H1 (cell line): Measurements from ENCODE around the gene FLT1. TPM values are rescaled to one million over a fixed set of nuclear protein-coding genes. Genes with fewer than 3 reads are reported as not detected.

ENCODE experiments used
- CTCF ChIA-PET: fragments of 300-600 bp; sonication (Branson Sonifier 250); formaldehyde crosslinking; loops from one replicate; lab custom pipeline; 2021; ENCODE audit not compliant: partially characterized antibody; lab: Charles Lee
- POLR2A ChIA-PET: fragments of 300-600 bp; sonication (Branson Sonifier 250); formaldehyde crosslinking; loops from one replicate; lab custom pipeline; 2021; ENCODE audit warnings: inconsistent platforms; ENCODE audit not compliant: partially characterized antibody; lab: Charles Lee
- DNase-seq, 2 experiments: peaks; one replicate each; pipeline versions ENCODE4 v3.0.0 to v3.0.0-alpha.2; 2010 to 2022; ENCODE audit warnings: low spot score in 2 of 2, low read depth in 1 of 2, mixed read lengths in 1 of 2
- FAIRE-seq: peaks from 2 replicates; lab custom pipeline; 2011; peaks lifted over from hg19 to GRCh38; lab: Jason Lieb, UNC
- H2AFZ ChIP-seq: 2 replicates; pipeline ENCODE4 v1.8.1; 2012; ENCODE audit warnings: low read length, inconsistent platforms
- H2AK5ac ChIP-seq: 2 replicates; pipeline ENCODE4 v1.6.1; 2013; ENCODE audit warnings: low read depth, low read length
- H2BK120ac ChIP-seq: replicated peaks from 2 replicates; pipeline ENCODE3; 2013; ENCODE audit warnings: low read depth, low read length, inconsistent platforms
- H2BK12ac ChIP-seq: 2 replicates; pipeline ENCODE4 v1.6.1; 2013; ENCODE audit warnings: low read depth, low read length
- H2BK15ac ChIP-seq: 2 replicates; pipeline ENCODE4 v1.6.1; 2013; ENCODE audit warnings: low read length
- H2BK20ac ChIP-seq: 2 replicates; pipeline ENCODE4 v1.6.1; 2013; ENCODE audit warnings: low read length
- H2BK5ac ChIP-seq: 2 replicates; pipeline ENCODE4 v1.6.1; 2013; ENCODE audit warnings: low read depth, low read length
- H3K14ac ChIP-seq: 2 replicates; pipeline ENCODE4 v1.6.1; 2013; ENCODE audit warnings: inconsistent platforms; ENCODE audit not compliant: insufficient read length
- H3K18ac ChIP-seq: 2 replicates; pipeline ENCODE4 v1.6.1; 2013; ENCODE audit warnings: low read length; ENCODE audit errors: extremely low read depth
- H3K23ac ChIP-seq: 2 replicates; pipeline ENCODE4 v1.6.1; 2013; ENCODE audit warnings: inconsistent platforms; ENCODE audit not compliant: insufficient read length
- H3K23me2 ChIP-seq: 2 replicates; pipeline ENCODE4 v1.6.1; 2013; ENCODE audit warnings: low read depth, low read length
- H3K27ac ChIP-seq: 2 replicates; pipeline ENCODE4 v1.6.1; 2011; ENCODE audit warnings: low read depth, low read length, inconsistent platforms
- H3K27me3 ChIP-seq, 4 experiments: replicated peaks in 1 of 4; 1 replicate in 1 of 4; 2 replicates in 3 of 4; pipeline versions ENCODE4 v1.6.1 to v1.8.1; 2011 to 2013; ENCODE audit warnings: low read length in 3 of 4, mild to moderate bottlenecking in 3 of 4, inconsistent platforms in 2 of 4, mixed read lengths in 2 of 4, moderate library complexity in 1 of 4; ENCODE audit not compliant: control insufficient read depth in 3 of 4, insufficient read depth in 3 of 4; ENCODE audit errors: extremely low read depth in 1 of 4
- H3K36me3 ChIP-seq, 4 experiments: 2 replicates each; pipeline versions ENCODE4 v1.6.1 to v1.8.1; 2011 to 2013; ENCODE audit warnings: mild to moderate bottlenecking in 4 of 4, low read length in 3 of 4, moderate library complexity in 2 of 4, control low read depth in 1 of 4, inconsistent platforms in 1 of 4; ENCODE audit not compliant: insufficient read depth in 4 of 4, control insufficient read depth in 2 of 4
- H3K4ac ChIP-seq: replicated peaks from 2 replicates; pipeline ENCODE3; 2013; ENCODE audit warnings: low read length, low read depth, mixed read lengths, inconsistent platforms; ENCODE audit not compliant: insufficient read length
- H3K4me1 ChIP-seq, 4 experiments: replicated peaks in 1 of 4; 1 replicate in 1 of 4; 2 replicates in 3 of 4; pipeline versions ENCODE4 v1.6.1 to v1.8.1; 2011 to 2013; ENCODE audit warnings: low read length in 3 of 4, inconsistent platforms in 2 of 4, mixed read lengths in 1 of 4; ENCODE audit not compliant: insufficient read depth in 4 of 4, control insufficient read depth in 3 of 4
- H3K4me2 ChIP-seq, 2 experiments: 2 replicates each; pipeline versions ENCODE4 v1.6.1 to v1.8.1; 2011 to 2013; ENCODE audit warnings: low read depth in 2 of 2, low read length in 2 of 2, control low read depth in 1 of 2, inconsistent platforms in 1 of 2, mild to moderate bottlenecking in 1 of 2; ENCODE audit not compliant: insufficient read depth in 1 of 2
- H3K4me3 ChIP-seq, 4 experiments: fragments of 200-600, 300-600 bp in 1 of 4; sonication (generic), shearing (Covaris generic), sonication (Bioruptor Twin) in 1 of 4; 2 replicates each; pipeline versions ENCODE4 v1.5.1 to v1.8.1; 2011 to 2016; ENCODE audit warnings: low read length in 4 of 4, low read depth in 3 of 4, control low read depth in 2 of 4, inconsistent platforms in 2 of 4, mild to moderate bottlenecking in 2 of 4, mixed read lengths in 1 of 4, moderate library complexity in 1 of 4; ENCODE audit not compliant: insufficient read depth in 2 of 4; ENCODE audit errors: extremely low read depth in 1 of 4
- H3K56ac ChIP-seq: replicated peaks from 2 replicates; pipeline ENCODE3; 2013; ENCODE audit warnings: low read depth, mild to moderate bottlenecking, mixed read lengths, low read length, inconsistent platforms; ENCODE audit not compliant: insufficient read length
- H3K79me1 ChIP-seq: 2 replicates; pipeline ENCODE4 v1.6.1; 2013; ENCODE audit warnings: low read depth, low read length, control low read depth
- H3K79me2 ChIP-seq, 2 experiments: 2 replicates each; pipeline versions ENCODE4 v1.6.1 to v1.8.1; 2012 to 2013; ENCODE audit warnings: low read length in 2 of 2, mild to moderate bottlenecking in 2 of 2, inconsistent platforms in 1 of 2; ENCODE audit not compliant: insufficient read depth in 2 of 2, control insufficient read depth in 1 of 2
- H3K9ac ChIP-seq, 4 experiments: replicated peaks in 1 of 4; 1 replicate in 1 of 4; 2 replicates in 3 of 4; pipeline versions ENCODE4 v1.6.1 to v1.8.1; 2011 to 2013; ENCODE audit warnings: low read depth in 3 of 4, low read length in 3 of 4, control low read depth in 2 of 4, mild to moderate bottlenecking in 2 of 4, moderate library complexity in 2 of 4, inconsistent platforms in 1 of 4; ENCODE audit errors: extremely low read depth in 1 of 4
- H3K9me3 ChIP-seq, 2 experiments: 2 replicates each; pipeline versions ENCODE4 v1.6.1 to v1.8.1; 2012 to 2013; ENCODE audit warnings: mild to moderate bottlenecking in 2 of 2, moderate library complexity in 2 of 2, control low read depth in 1 of 2, inconsistent platforms in 1 of 2, low read depth in 1 of 2, low read length in 1 of 2, mixed read lengths in 1 of 2; ENCODE audit not compliant: insufficient read depth in 2 of 2
- H4K20me1 ChIP-seq, 2 experiments: replicated peaks in 1 of 2; 2 replicates each; pipeline versions ENCODE3 to v1.8.1; 2011 to 2013; ENCODE audit warnings: inconsistent platforms in 2 of 2, low read length in 2 of 2, mild to moderate bottlenecking in 1 of 2; ENCODE audit not compliant: insufficient read depth in 2 of 2, control insufficient read depth in 1 of 2
- H4K5ac ChIP-seq: 2 replicates; pipeline ENCODE4 v1.6.1; 2013; ENCODE audit warnings: low read length, low read depth, mixed read lengths, inconsistent platforms; ENCODE audit not compliant: insufficient read length
- H4K8ac ChIP-seq: 2 replicates; pipeline ENCODE4 v1.8.0; 2013; ENCODE audit warnings: mild to moderate bottlenecking, moderate library complexity, low read length, inconsistent platforms; ENCODE audit not compliant: insufficient read depth; ENCODE audit errors: extremely low read depth
- H4K91ac ChIP-seq: replicated peaks from 2 replicates; pipeline ENCODE3; 2013; ENCODE audit warnings: low read length, mixed read lengths, inconsistent platforms; ENCODE audit not compliant: insufficient read length
- BCL11A ChIP-seq, 2 experiments: IDR thresholded peaks; one replicate each; pipeline ENCODE4 v1.6.1; 2011; ENCODE audit warnings: low read depth in 2 of 2, low read length in 2 of 2, mild to moderate bottlenecking in 2 of 2
- CHD1 ChIP-seq: IDR thresholded peaks from 2 replicates; pipeline ENCODE4 v1.6.1; 2012; ENCODE audit warnings: low read depth, low read length, improper control_type of control experiment
- CTCF ChIP-seq, 3 experiments: IDR thresholded peaks; 1 replicate in 2 of 3; 2 replicates in 1 of 3; pipeline versions ENCODE4 v1.5.1 to v1.6.1; 2011; ENCODE audit warnings: low read length in 3 of 3, mild to moderate bottlenecking in 3 of 3, inconsistent platforms in 2 of 3, low read depth in 1 of 3, moderate library complexity in 1 of 3; ENCODE audit not compliant: insufficient read depth in 1 of 3; ENCODE audit errors: control extremely low read depth in 1 of 3
- E2F6 ChIP-seq: IDR thresholded peaks from 2 replicates; pipeline ENCODE4 v1.6.1; 2012; ENCODE audit warnings: inconsistent platforms
- EP300 ChIP-seq, 2 experiments: IDR thresholded peaks; 1 replicate in 1 of 2; 2 replicates in 1 of 2; pipeline ENCODE4 v1.6.1; 2011 to 2012; ENCODE audit warnings: low read depth in 2 of 2, low read length in 2 of 2, mild to moderate bottlenecking in 2 of 2, borderline replicate concordance in 1 of 2, inconsistent platforms in 1 of 2, moderate library complexity in 1 of 2
- HDAC6 ChIP-seq: IDR thresholded peaks from one replicate; pipeline ENCODE4 v1.7.1; 2012; ENCODE audit warnings: low read depth, mild to moderate bottlenecking, inconsistent platforms, low read length, moderate library complexity
- KDM4A ChIP-seq: IDR thresholded peaks from one replicate; pipeline ENCODE4 v1.7.1; 2012; ENCODE audit warnings: low read depth, mild to moderate bottlenecking, moderate library complexity, low read length, inconsistent platforms; ENCODE audit not compliant: severe bottlenecking
- POU5F1 ChIP-seq: IDR thresholded peaks from 2 replicates; pipeline ENCODE4 v1.6.1; 2011; ENCODE audit warnings: low read depth, mild to moderate bottlenecking, low read length, moderate library complexity
- SIRT6 ChIP-seq: IDR thresholded peaks from one replicate; pipeline ENCODE4 v1.7.1; 2012; ENCODE audit warnings: low read length, inconsistent platforms
- SP2 ChIP-seq: IDR thresholded peaks from 2 replicates; pipeline ENCODE4 v1.6.1; 2012; ENCODE audit warnings: mild to moderate bottlenecking, low read length, inconsistent platforms
- SUZ12 ChIP-seq: fragments of 200-600 bp; sonication (generic); IDR thresholded peaks from 2 replicates; pipeline ENCODE4 v1.6.1; 2012; ENCODE audit warnings: mild to moderate bottlenecking, inconsistent platforms, low read length, moderate library complexity, mixed read lengths
- WGBS, 2 experiments: shearing (Covaris generic) in 1 of 2; methylation state at CpG; one replicate each; pipeline versions ENCODE4 v1.1.6 to v1.1.7; 2013 to 2015; ENCODE audit warnings: low lambda C conversion rate in 2 of 2, mixed read lengths in 2 of 2, inconsistent platforms in 1 of 2, low coverage in 1 of 2, missing lambda C conversion rate in 1 of 2; ENCODE audit not compliant: insufficient replicate concordance in 2 of 2, insufficient coverage in 1 of 2, insufficient read length in 1 of 2; ENCODE audit errors: extremely low coverage in 1 of 2, missing lambda C conversion rate in 1 of 2; 5-methylcytosine and 5-hydroxymethylcytosine counted together
- polyA plus RNA-seq, 7 experiments: library from polyadenylated mRNA; depleted of rRNA in 3 of 7; stranded (reverse) in 5 of 7; unstranded in 2 of 7; fragments of >200 nt in 5 of 7; fragments of 200-250 nt in 2 of 7; gene quantifications; 1 replicate in 5 of 7; 2 replicates in 1 of 7; 4 replicates in 1 of 7; pipeline versions ENCODE4 v1.2.1 to v1.2.3, GENCODE V29; 2011 to 2013; ENCODE audit warnings: missing spikeins in 2 of 7, mixed read lengths in 2 of 7
- total RNA-seq: library from RNA; stranded (reverse); fragmentation: NEBNext Ultra II Directional; extraction: Animal tissue kit (Norgen Biotek cat#: 25700); gene quantifications from 2 replicates; pipeline ENCODE4 v1.2.1, GENCODE V29; 2021

Gene FLT1
- total and polyA plus RNA-seq, 2 of the 8 experiments (the other 6 are each of a cell fraction or from before 2014, with no cell fraction given), result 19.7 to 90.2 TPM

GRCh38 chr13:28257305-28257704 lies 237.6 kb downstream of the FLT1 start:
- no peak overlapping the region for H3K56ac ChIP-seq
- H3K18ac ChIP-seq, result no peak overlapping the region
- H3K23ac ChIP-seq, result no peak overlapping the region
- H2AFZ ChIP-seq, result no peak overlapping the region
- no peak overlapping the region for H3K27ac ChIP-seq
- H3K9me3 ChIP-seq, result no peaks in the 10 kb centered on the region
- no peak overlapping the region for H2BK5ac ChIP-seq
- H2AK5ac ChIP-seq, result no peak overlapping the region
- H3K23me2 ChIP-seq, result no peaks in the 10 kb centered on the region
- H3K14ac ChIP-seq, result no peak overlapping the region
- no peak overlapping the region for H4K8ac ChIP-seq
- H3K4me2 ChIP-seq, result no peak overlapping the region
- no peak overlapping the region for H2BK12ac ChIP-seq
- FAIRE-seq (no peak), DNase-seq (no peak)
- no peak overlapping the region for H3K4ac ChIP-seq
- peaks cover 0 to 3% of the 10 kb centered on the region in 2 experiments; a peak in 1 of 4 replicates for H3K79me2 ChIP-seq
- H4K91ac ChIP-seq, result no peak overlapping the region
- no peak overlapping the region for H3K9ac ChIP-seq
- WGBS, 2 experiments, result 91% methylated on average over 4 of the region's 4 CpGs; no CpG with 5 or more reads in 1 of the 2 experiments
- no peaks in the 10 kb centered on the region for H3K4me1 ChIP-seq
- no peaks in the 10 kb centered on the region for H3K79me1 ChIP-seq
- H4K20me1 ChIP-seq, result peaks cover 0 to 2% of the 10 kb centered on the region in 2 experiments
- ChIA-PET POLR2A (no interaction called here), CTCF (interaction anchor here (0.8 to 1.0 kb wide), 3 partner anchors 22 to 195 kb away, joined by 3 read pairs; no protein-coding TSS in a partner anchor)
- H2BK120ac ChIP-seq, result no peak overlapping the region
- H2BK15ac ChIP-seq, result no peak overlapping the region
- no peak overlapping the region for H3K4me3 ChIP-seq
- no peak overlapping the region for H4K5ac ChIP-seq
- no peak overlapping the region for H2BK20ac ChIP-seq
- H3K36me3 ChIP-seq, result peaks cover 0 to 40% (median 14%) of the 10 kb centered on the region in 4 experiments; a peak in 4 of 8 replicates
- no peaks in the 10 kb centered on the region for H3K27me3 ChIP-seq
- no peak for TF ChIP-seq CHD1
- TF ChIP-seq E2F6, result no peak
- no peak for TF ChIP-seq HDAC6
- TF ChIP-seq SIRT6, result no peak
- no peak for TF ChIP-seq SUZ12
- no peak for TF ChIP-seq BCL11A (IDR thresholded peaks at IDR 0.05; ENCODE audit: low read depth in 2 of 2, low read length in 2 of 2)
- TF ChIP-seq EP300 (IDR thresholded peaks at IDR 0.05; ENCODE audit: borderline replicate concordance in 1 of 2, low read depth in 2 of 2, low read length in 2 of 2), result no peak
- TF ChIP-seq SP2, result no peak
- no peak for TF ChIP-seq KDM4A
- no peak for TF ChIP-seq POU5F1
- no peak for TF ChIP-seq CTCF (IDR thresholded peaks at IDR 0.05; ENCODE audit: control extremely low read depth in 1 of 3, insufficient read depth in 1 of 3, low read depth in 1 of 3, low read length in 3 of 3)
